ENCODE measurements around the gene RAF1.
"Not testable (repeated sequence)": the region's sequence is repeated elsewhere in the genome, so short reads cannot be mapped to it uniquely, and the experiment has no call there.

RAF1 gene

DNA sequence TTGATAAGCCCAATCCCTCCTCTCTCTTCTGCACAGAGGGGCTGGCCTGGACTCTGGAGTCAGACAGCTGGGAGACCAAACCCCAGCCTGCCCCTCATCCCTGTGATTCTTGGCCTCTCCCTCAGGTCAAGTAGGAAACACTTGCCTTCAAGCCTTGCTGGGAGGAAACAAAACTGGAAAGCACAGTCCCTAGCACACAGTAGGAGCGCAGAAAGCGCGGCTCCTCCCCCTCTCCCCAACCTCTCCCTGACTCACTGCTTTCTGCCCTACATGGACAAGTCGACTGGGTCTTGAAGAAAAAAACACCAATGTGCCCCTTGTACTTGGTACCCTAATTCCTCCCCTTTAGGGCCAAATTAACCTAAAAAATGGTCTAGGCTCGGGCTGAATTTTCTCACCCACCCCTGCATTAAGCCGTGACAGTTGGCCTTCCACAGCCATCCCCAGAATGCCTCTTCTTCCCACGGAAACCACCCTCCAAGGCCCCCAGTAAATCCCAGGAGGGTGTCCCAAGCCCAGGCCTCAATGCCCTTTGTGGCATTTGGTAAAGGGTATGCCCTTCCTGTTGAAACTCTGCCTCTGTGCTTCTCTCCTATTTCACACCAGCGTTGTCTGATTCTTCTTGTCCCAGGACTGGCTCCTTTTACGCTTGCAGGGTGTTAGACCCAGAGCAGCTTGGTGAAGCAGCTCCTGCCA lies 11.3 kb upstream of the RAF1 start:
- no peak for DNase-seq

DNA sequence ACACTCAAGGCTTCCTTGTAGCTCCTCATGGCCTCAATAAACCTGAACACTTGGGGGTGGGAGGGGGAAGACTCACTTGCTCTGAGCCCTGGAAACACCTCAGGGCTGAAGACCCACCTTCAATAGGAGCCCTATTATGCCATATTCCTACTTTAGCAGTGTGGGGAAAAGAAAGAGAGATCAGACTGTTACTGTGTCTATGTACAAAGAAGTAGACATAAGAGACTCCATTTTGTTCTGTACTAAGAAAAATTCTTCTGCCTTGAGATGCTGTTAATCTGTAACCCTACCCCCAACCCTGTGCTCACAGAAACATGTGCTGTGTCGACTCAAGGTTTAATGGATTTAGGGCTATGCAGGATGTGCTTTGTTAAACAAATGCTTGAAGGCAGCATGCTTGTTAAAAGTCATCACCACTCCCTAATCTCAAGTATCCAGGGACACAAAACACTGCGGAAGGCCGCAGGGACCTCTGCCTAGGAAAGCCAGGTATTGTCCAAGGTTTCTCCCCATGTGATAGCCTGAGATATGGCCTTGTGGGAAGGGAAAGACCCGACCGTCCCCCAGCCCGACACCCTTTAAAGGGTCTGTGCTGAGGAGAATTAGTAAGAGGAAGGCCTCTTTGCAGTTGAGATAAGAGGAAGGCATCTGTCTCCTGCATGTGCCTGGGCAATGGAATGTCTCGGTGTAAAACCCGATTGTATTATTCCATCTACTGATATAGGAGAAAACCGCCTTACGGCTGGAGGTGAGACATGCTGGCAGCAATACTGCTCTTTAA lies 10.2 kb upstream of the RAF1 start:
- DNase-seq, result not testable (repeated sequence)

- no peak for DNase-seq
Observed at GRCh38 chr3:12671120-12671450, 7.2 kb upstream of the RAF1 start.

DNA sequence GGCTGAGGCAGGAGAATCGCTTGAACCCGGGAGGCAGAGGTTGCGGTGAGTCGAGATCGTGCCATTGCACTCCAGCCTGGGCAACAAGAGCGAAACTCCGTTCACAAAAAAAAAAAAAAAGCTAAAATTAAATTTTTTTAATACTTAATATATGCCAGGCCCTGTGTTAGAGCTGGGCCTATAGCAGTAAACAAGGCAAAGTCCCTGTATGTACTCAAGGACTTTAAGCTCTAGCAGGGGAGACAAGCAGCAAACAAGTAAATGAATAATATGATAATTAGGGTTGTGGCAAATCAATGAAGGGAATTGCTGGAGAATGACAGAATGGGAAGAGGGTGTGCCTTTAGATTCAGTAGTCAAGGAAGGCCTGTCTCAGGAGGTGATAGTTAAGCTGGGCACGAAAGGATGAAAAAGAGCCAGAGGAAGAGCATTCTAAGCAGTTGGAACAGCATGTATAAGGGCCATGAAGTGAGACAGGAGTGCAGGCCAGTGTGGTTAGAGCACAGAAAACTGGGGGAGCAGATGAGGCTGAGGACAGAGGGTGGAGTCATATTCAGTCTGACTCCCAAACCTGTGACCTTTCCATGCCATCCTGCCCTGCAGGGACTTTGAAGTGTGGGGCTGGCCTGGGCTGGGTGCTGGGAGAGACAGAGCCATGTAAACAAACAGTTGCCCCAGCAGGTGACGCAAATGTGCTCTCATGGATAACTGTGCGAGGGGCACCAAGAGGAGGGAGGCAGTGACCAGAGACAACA lies 6.6 kb upstream of the RAF1 start:
- DNase-seq, result no peak

GRCh38 chr3:12663401-12663935 lies 449 bp downstream of the RAF1 start:
- DNase-seq, result no peak

GRCh38 chr3:12662593-12663400 lies 1.1 kb downstream of the RAF1 start:
- DNase-seq, result peak; percentile 13

- no peak for DNase-seq
Observed at GRCh38 chr3:12661926-12662592, 1.9 kb downstream of the RAF1 start.

- not testable (repeated sequence) for DNase-seq
Observed at GRCh38 chr3:12661375-12661774, 2.5 kb downstream of the RAF1 start.

DNA sequence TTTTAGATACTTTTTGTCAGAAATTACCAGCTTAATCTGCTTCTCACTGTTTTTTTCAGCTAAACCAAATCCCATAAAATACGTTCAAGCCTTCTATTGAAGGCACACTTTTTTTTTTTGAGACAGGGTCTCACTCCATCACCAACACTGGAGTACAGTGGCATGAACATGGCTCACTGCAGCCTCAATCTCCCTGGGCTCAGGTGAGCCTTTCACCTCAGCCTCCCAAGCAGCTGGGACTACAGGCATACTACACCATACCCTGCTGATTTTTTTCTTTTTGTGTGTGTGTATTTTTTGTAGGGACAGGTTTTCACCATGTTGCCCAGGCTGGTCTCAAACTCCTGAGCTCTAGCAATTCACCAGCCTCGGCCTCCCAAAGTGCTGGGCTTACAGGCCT lies 3.7 kb downstream of the RAF1 start:
- DNase-seq, result no peak

GRCh38 chr3:12659316-12660015 lies 4.5 kb downstream of the RAF1 start:
- DNase-seq, result no peak

GRCh38 chr3:12658593-12659058 lies 5.3 kb downstream of the RAF1 start:
- DNase-seq, result no peak

DNA sequence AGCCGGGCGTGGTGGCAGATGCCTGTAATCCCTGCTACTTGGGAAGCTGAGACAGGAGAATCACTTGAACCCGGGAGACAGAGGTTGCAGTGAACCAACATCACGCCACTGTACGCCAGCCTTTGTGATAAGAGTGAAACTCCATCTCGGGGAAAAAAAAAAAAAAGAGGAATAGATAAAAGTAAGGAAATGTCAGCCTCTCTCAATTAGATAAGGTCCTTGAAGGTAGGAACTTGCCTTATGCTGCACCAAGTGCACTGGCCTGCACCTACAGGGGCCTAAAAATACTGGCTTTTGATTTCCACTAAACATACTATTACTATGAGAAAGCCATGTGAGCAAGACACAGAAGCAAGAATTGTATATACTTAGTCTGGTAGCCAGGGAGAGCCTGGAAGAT lies 7.1 kb downstream of the RAF1 start:
- no peak for DNase-seq

DNA sequence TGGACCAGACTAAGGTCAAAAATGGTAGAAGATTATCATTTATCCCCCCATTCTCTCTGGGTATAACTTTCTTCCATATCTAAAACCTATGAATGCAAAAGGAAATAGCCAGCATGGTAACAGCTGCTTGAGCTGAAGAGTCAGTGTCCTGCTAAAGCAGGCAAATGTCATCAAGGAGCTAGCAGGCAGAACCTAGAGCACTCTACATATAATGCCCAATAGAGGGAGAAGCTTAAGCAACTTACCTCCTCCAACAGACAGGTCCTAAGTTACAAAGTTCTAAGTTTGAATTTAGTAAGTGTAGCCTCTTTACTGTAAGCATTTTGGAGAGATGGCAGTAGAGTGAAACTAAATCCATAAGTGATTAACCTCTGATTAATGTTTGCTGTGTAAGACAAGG lies 7.7 kb downstream of the RAF1 start:
- no peak for DNase-seq

- no peak for DNase-seq
Observed at GRCh38 chr3:12655701-12656100, 8.2 kb downstream of the RAF1 start.

- DNase-seq, result no peak
Observed at GRCh38 chr3:12653747-12654146, 10.2 kb downstream of the RAF1 start.

GRCh38 chr3:12648384-12648959 lies 15.4 kb downstream of the RAF1 start:
- DNase-seq, result no peak

DNA sequence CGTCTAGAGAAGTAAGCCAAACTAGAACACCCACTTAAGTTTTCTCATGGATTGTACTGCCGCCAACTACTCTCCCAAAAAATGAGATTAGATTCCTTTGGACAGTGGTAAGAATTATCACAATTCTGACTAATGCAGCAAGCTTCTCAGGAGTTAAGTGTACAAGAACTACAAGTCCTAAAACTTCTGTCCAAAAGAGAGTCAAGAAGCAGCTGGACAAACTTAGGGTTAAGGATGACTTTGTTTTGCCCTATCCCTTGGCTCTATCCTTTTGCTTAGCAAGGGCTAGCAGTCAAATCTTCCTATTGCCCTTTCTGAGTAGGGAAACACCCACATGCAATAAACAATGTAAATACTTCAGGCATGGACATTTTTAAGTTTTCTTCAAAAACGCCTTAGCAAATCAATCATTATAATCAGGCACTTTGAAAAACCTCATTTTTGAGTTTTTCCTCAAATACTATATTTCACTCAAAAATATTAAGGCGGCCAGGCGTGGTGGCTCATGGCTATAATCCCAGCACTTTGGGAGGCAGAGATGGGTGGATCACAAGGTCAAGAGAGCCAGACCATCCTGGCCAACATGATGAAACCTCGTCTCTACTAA lies 19.5 kb downstream of the RAF1 start:
- DNase-seq, result no peak

DNA sequence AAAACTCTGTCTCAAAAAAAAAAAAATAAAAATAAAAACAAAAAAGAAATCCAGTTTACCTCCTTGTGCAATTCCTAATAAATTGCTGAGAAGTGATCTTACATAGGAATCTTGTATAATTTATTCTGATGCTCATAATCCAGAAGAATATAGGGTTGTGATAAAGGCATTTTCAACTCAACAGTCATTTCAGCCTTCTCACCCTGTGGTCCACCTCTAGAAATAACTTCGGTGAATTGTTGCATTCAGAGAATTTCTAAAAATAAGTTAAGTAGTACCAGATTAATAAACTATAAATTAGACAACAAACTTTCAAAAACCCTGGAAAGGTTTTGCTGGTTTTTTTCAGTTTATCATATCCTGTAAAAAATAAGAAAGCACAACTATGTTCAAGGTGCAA lies 20.2 kb downstream of the RAF1 start:
- DNase-seq, result no peak

DNA sequence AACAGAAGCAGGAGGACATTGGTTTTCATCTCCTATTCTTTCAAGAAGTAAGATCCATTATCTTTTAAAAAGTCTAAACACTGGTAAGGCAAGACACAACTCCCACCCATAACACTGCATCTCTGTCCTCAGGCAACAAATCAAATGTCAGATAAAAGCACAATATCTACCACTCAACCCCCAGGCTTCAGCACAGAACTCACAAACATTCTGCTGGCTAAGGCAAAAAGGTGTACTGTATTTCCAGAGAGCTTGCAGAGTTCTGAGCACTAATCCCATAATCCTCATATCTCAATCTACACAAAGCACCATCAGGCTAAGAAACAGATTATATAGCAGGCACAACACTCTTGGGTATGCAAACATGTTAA lies 20.9 kb downstream of the RAF1 start:
- no peak for DNase-seq

DNA sequence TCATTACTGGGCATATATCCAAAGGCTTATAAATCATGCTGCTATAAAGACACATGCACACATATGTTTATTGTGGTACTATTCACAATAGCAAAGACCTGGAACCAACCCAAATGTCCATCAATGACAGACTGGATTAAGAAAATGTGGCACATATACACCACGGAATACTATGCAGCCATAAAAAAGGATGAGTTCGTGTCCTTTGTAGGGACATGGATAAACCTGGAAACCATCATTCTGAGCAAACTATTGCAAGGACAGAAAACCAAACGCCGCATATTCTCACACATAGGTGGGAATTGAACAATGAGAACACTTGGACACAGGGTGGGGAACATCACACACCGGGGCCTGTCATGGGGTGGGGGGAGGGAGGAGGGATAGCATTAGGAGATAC lies 23.1 kb downstream of the RAF1 start:
- DNase-seq, result not testable (repeated sequence)

DNA sequence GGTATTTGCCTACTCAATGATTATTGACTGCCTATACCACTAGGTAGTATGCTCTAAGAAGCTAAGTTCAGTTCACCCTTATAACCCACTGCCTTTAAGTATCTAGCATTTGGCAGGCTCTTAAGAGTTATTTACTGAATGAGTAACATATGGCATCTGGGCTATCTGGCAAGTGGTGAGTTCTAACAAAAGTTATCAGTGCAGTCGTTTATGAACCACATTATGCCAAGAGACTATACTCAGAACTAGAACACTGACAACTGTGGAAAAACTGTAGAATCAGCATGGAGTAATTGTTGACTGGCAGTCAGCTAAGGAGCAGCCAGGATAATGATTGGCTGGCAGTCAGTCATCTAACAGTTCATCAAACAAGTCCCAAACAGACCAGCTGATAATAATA lies 25.8 kb downstream of the RAF1 start:
- DNase-seq, result no peak

All from activated CD4-positive, alpha-beta T cell treated with anti-CD3 and anti-CD28 coated beads, Interleukin-2, amount 50 U/mL, for 1 hour (primary cell).